GM13976 (cell line): ENCODE data around the gene APPL2.

Source experiments
- DNase-seq: peaks from one replicate; pipeline ENCODE4 v3.0.0; 2012; ENCODE audit warnings: low spot score
- CTCF ChIP-seq: IDR thresholded peaks from 2 replicates; pipeline ENCODE4 v1.5.1; 2012; ENCODE audit warnings: borderline replicate concordance, mild to moderate bottlenecking; ENCODE audit not compliant: insufficient read depth; ENCODE audit errors: extremely low read depth, missing control alignments, control extremely low read depth
- in situ Hi-C: fragments of 300-500 bp; cut with MboI; formaldehyde crosslinking; loops from one replicate; pipeline ENCODE4 v1.12.0; 2022; ENCODE audit warnings: low sequenced_read_pairs, mixed read lengths, inconsistent platforms; ENCODE audit not compliant: unreplicated experiment

APPL2 gene

GRCh38 chr12:105212438-105212837 is 23.5 kb downstream of the APPL2 start:
- in situ Hi-C loops = no loop called here
- no peak for DNase-seq
- TF ChIP-seq CTCF = no peak

GRCh38 chr12:105209091-105209490 is 26.9 kb downstream of the APPL2 start:
- TF ChIP-seq CTCF = no peak
- in situ Hi-C loops = no loop called here
- no peak for DNase-seq

GRCh38 chr12:105206686-105207374 is 29.1 kb downstream of the APPL2 start:
- DNase-seq = no peak
- in situ Hi-C loops = no loop called here
- no peak for TF ChIP-seq CTCF

GRCh38 chr12:105205322-105206048 is 30.5 kb downstream of the APPL2 start:
- no peak for DNase-seq
- no peak for TF ChIP-seq CTCF
- in situ Hi-C loops = no loop called here

DNA sequence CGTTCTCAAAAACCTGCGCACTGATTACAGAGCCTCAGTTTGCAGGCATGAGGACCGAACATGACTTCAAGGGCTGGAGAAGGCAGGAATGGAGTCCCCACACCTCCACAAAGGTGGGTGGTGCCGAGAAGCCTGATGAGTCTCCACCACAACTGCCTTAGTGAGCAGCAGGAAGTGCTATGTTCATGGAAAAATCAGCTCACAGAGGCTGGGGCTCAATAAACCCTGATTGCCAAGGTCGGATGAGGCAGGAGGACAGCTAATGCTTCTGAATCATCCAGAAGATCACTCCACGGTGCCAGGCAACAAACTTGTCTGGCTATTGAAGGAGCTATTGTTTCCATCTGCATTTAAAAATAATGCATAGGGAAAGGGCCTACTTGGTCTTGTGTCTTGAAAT is 31.1 kb downstream of the APPL2 start:
- in situ Hi-C loops = no loop called here
- no peak for TF ChIP-seq CTCF
- DNase-seq = no peak

DNA sequence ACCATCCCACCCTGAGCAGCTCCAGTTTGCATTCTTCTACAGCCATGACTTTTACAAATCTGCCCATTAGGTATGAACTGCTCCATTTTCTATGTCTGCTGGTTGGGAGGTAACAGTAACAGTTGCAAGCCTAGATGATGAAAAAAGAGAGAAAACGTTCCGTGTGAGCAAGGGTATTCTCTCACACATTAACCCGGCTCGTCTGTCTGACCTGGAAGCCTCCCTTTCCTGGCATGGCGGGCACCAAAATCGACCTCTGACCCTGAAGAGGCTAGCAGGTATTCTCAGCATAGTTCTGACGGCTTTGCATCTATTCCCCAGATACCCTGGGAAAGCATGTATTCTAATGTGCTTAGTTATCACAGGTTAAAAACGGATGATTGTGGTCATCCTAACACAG is 31.8 kb downstream of the APPL2 start:
- in situ Hi-C loops = no loop called here
- no peak for TF ChIP-seq CTCF
- no peak for DNase-seq
